Endothelial cell of umbilical vein (primary cell): Measurements from ENCODE around the gene ZNF628. TPM values are rescaled to one million over a fixed set of nuclear protein-coding genes. Genes with fewer than 3 reads are reported as not detected.

ENCODE experiments used
- BruUV-seq: library from RNA; stranded (reverse); fragments of 400-500 nt; replicated peaks from 2 replicates; lab custom pipeline; 2021; lab: Mats Ljungman, UMichigan
- CTCF ChIA-PET: fragments of 300-600, 350-600 bp; sonication (Branson Sonifier 250); formaldehyde crosslinking; loops from one replicate; lab custom pipeline; 2021; ENCODE audit warnings: antibody characterized with exemption, inconsistent platforms; lab: Charles Lee
- POLR2A ChIA-PET: fragments of 300-600, 350-600 bp; sonication (Branson Sonifier 250); formaldehyde crosslinking; loops from one replicate; lab custom pipeline; 2021; ENCODE audit warnings: antibody characterized with exemption, inconsistent platforms; lab: Charles Lee
- DNase-seq: peaks from one replicate; pipeline ENCODE4 v3.0.0-alpha.2; 2011; ENCODE audit warnings: low read depth, low spot score
- FAIRE-seq: peaks from 2 replicates; lab custom pipeline; 2011; peaks lifted over from hg19 to GRCh38; lab: Jason Lieb, UNC
- H2AFZ ChIP-seq: 2 replicates; pipeline ENCODE4 v1.6.0; 2012; ENCODE audit warnings: low read depth, low read length, control low read depth, inconsistent platforms
- H3K27ac ChIP-seq: 2 replicates; pipeline ENCODE4 v1.5.1; 2011; ENCODE audit warnings: low read depth, mild to moderate bottlenecking, control low read depth, low read length, moderate library complexity; ENCODE audit not compliant: insufficient read depth
- H3K27me3 ChIP-seq, 2 experiments: 2 replicates each; pipeline versions ENCODE4 v1.6.0 to v1.6.1; 2011; ENCODE audit warnings: low read length in 2 of 2, mixed read lengths in 1 of 2; ENCODE audit not compliant: control insufficient read depth in 2 of 2, insufficient read depth in 2 of 2
- H3K36me3 ChIP-seq, 2 experiments: 2 replicates in 1 of 2; 3 replicates in 1 of 2; pipeline ENCODE4 v1.5.1; 2011; ENCODE audit warnings: low read length in 2 of 2, mild to moderate bottlenecking in 1 of 2, moderate library complexity in 1 of 2; ENCODE audit not compliant: control insufficient read depth in 2 of 2, insufficient read depth in 2 of 2; ENCODE audit errors: extremely low read depth in 1 of 2
- H3K4me1 ChIP-seq: 3 replicates; pipeline ENCODE4 v1.5.1; 2011; ENCODE audit warnings: mild to moderate bottlenecking, low read length; ENCODE audit not compliant: control insufficient read depth, insufficient read depth; ENCODE audit errors: extremely low read depth
- H3K4me2 ChIP-seq: 2 replicates; pipeline ENCODE4 v1.6.1; 2011; ENCODE audit warnings: low read length, control low read depth, mixed read lengths; ENCODE audit not compliant: insufficient read depth
- H3K4me3 ChIP-seq, 3 experiments: fragments of 200-600 bp in 1 of 3; sonication (generic), shearing (Covaris generic) in 1 of 3; replicated peaks in 1 of 3; 2 replicates each; pipeline ENCODE4 v1.5.1; 2011 to 2016; ENCODE audit warnings: control low read depth in 3 of 3, low read length in 3 of 3, mild to moderate bottlenecking in 2 of 3, inconsistent platforms in 1 of 3, low read depth in 1 of 3, moderate library complexity in 1 of 3; ENCODE audit not compliant: insufficient read depth in 1 of 3
- H3K79me2 ChIP-seq: 2 replicates; pipeline ENCODE4 v1.6.0; 2012; ENCODE audit warnings: low read length, inconsistent platforms; ENCODE audit not compliant: control insufficient read depth, insufficient read depth
- H3K9ac ChIP-seq: replicated peaks from 2 replicates; pipeline ENCODE3; 2011; ENCODE audit warnings: low read length, control low read depth; ENCODE audit not compliant: insufficient read depth; ENCODE audit errors: extremely low read depth
- H3K9me1 ChIP-seq: replicated peaks from 3 replicates; pipeline ENCODE4 v1.6.0; 2011; ENCODE audit warnings: mild to moderate bottlenecking, low read length; ENCODE audit not compliant: control insufficient read depth, insufficient read depth; ENCODE audit errors: extremely low read depth
- H3K9me3 ChIP-seq: replicated peaks from 2 replicates; pipeline ENCODE4 v1.5.1; 2012; ENCODE audit warnings: low read length, inconsistent platforms; ENCODE audit not compliant: control insufficient read depth, insufficient read depth
- H4K20me1 ChIP-seq: replicated peaks from 2 replicates; pipeline ENCODE3; 2011; ENCODE audit warnings: mild to moderate bottlenecking, low read length; ENCODE audit not compliant: control insufficient read depth, insufficient read depth; ENCODE audit errors: extremely low read depth
- EZH2 ChIP-seq: IDR thresholded peaks from 2 replicates; pipeline ENCODE4 v1.6.1; 2012; ENCODE audit warnings: borderline replicate concordance, low read depth, mild to moderate bottlenecking, moderate library complexity, low read length, inconsistent platforms; ENCODE audit not compliant: severe bottlenecking
- FOS ChIP-seq: IDR thresholded peaks from 2 replicates; pipeline ENCODE4 v1.6.1; 2011; ENCODE audit warnings: mild to moderate bottlenecking, low read length, moderate library complexity, borderline replicate concordance; ENCODE audit not compliant: insufficient read depth
- GATA2 ChIP-seq: IDR thresholded peaks from 2 replicates; pipeline ENCODE4 v1.7.0; 2011; ENCODE audit warnings: low read depth, mild to moderate bottlenecking, moderate library complexity, mixed read lengths, low read length; ENCODE audit not compliant: insufficient read length, insufficient read depth
- JUN ChIP-seq: IDR thresholded peaks from 2 replicates; pipeline ENCODE4 v1.6.1; 2011; ENCODE audit warnings: borderline replicate concordance, low read depth; ENCODE audit not compliant: insufficient read length, insufficient read depth
- MYC ChIP-seq: IDR thresholded peaks from one replicate; pipeline ENCODE4 v1.6.1; 2011; ENCODE audit warnings: mild to moderate bottlenecking, low read depth, low read length
- POLR2A ChIP-seq: IDR thresholded peaks from 2 replicates; pipeline ENCODE4 v1.6.1; 2012; ENCODE audit warnings: low read depth, mild to moderate bottlenecking, control low read depth, low read length
- POLR2AphosphoS5 ChIP-seq: IDR thresholded peaks from 2 replicates; pipeline ENCODE4 v1.6.1; 2012; ENCODE audit warnings: low read depth, mild to moderate bottlenecking, control low read depth, low read length, moderate library complexity; ENCODE audit not compliant: insufficient read depth
- dilution Hi-C: fragments of 300-500 bp; cut with MboI; formaldehyde crosslinking; loops from one replicate; pipeline ENCODE4 v1.15.0; 2019; ENCODE audit warnings: low sequenced_read_pairs; ENCODE audit not compliant: extremely low pct_ligation_motif_present
- intact Hi-C: fragments of 100-400 bp; cut with micrococcal nuclease; formaldehyde crosslinking; loops from one replicate; pipeline ENCODE4 v1.10.0; 2022
- polyA plus RNA-seq, 4 experiments: library from polyadenylated mRNA; depleted of rRNA in 3 of 4; stranded (reverse) in 3 of 4; unstranded in 1 of 4; fragments of >200 nt; gene quantifications; 2 replicates each; pipeline versions ENCODE4 v1.2.1 to v1.2.3, GENCODE V29; 2011 to 2012; ENCODE audit warnings: missing spikeins in 1 of 4
- total RNA-seq: library from RNA; stranded (reverse); gene quantifications from 2 replicates; pipeline ENCODE4 v1.2.3, GENCODE V29; 2021
- TF ChIP-seq, protein P1 (sequence below), 2 donors: IDR thresholded peaks; 1 replicate in 1 of 2; 2 replicates in 1 of 2; pipeline ENCODE4 v1.5.1; 2011; ENCODE audit warnings: low read length in 2 of 2, mild to moderate bottlenecking in 2 of 2, moderate library complexity in 2 of 2, control low read depth in 1 of 2, inconsistent platforms in 1 of 2, low read depth in 1 of 2; ENCODE audit not compliant: insufficient read depth in 1 of 2; ENCODE audit errors: extremely low read depth in 1 of 2
- TF ChIP-seq, protein P2 (sequence below): IDR thresholded peaks from 2 replicates; pipeline ENCODE4 v1.6.1; 2011; ENCODE audit not compliant: insufficient read depth, insufficient read length

Gene ZNF628
- total and polyA plus RNA-seq, 2 donors (not counting 3 experiments of a cell fraction or from before 2014, with no cell fraction given), result 2.0 to 10.4 TPM

DNA sequence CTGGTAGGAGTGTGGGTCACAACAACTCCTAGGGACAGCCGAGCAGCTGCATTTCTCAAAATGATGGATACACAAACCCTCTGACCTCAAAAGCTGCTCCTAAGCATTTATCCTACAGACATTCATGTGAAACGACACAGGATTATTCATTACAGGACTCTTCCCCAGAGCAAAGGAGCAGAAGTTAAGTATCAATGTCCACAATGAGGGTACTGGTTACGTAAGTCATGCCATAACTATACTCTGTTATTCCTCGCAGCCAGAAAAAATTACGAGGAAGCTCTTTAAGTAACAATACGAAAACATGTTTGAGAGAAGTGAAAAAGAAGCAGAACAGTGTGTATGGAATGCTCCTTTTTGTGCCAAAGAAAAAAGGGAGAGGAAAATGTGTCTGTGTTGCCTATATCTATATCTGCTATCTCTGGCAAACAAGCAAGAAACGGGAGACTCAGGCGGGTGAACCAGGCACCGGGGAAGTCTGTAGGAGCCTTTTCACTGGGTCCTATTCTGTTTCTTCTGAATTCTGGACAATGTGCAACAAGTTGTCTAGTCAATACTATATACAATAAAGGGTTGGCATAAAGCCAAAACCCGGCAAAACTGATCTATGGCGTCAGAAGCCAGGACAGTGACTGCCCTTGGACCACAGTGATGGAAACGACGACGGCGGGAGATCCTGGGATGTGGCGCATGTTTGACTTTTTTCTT is 16.3 kb upstream of the ZNF628 start:
- TF ChIP-seq GATA2, result no peak
- TF ChIP-seq POLR2A, result no peak
- no peak for TF ChIP-seq MYC
- TF ChIP-seq FOS, result no peak
- TF ChIP-seq, protein P1, sequence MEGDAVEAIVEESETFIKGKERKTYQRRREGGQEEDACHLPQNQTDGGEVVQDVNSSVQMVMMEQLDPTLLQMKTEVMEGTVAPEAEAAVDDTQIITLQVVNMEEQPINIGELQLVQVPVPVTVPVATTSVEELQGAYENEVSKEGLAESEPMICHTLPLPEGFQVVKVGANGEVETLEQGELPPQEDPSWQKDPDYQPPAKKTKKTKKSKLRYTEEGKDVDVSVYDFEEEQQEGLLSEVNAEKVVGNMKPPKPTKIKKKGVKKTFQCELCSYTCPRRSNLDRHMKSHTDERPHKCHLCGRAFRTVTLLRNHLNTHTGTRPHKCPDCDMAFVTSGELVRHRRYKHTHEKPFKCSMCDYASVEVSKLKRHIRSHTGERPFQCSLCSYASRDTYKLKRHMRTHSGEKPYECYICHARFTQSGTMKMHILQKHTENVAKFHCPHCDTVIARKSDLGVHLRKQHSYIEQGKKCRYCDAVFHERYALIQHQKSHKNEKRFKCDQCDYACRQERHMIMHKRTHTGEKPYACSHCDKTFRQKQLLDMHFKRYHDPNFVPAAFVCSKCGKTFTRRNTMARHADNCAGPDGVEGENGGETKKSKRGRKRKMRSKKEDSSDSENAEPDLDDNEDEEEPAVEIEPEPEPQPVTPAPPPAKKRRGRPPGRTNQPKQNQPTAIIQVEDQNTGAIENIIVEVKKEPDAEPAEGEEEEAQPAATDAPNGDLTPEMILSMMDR (IDR thresholded peaks at IDR 0.05; ENCODE audit: extremely low read depth in 1 of 2, insufficient read depth in 1 of 2, low read depth in 1 of 2, low read length in 2 of 2), result no peak
- no peak for TF ChIP-seq JUN
- TF ChIP-seq POLR2AphosphoS5, result no peak
- no peak for TF ChIP-seq EZH2
- TF ChIP-seq, protein P2, sequence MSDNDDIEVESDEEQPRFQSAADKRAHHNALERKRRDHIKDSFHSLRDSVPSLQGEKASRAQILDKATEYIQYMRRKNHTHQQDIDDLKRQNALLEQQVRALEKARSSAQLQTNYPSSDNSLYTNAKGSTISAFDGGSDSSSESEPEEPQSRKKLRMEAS, result no peak
- Histone ChIP-seq H3K27me3 (no peaks in the 10 kb centered on the region), H2AFZ (no peak overlapping the region), H3K9ac (no peak overlapping the region), H3K79me2 (no peaks in the 10 kb centered on the region), H3K36me3 (peaks cover 0 to 3% of the 10 kb centered on the region in 2 experiments), H3K9me3 (no peaks in the 10 kb centered on the region), H3K27ac (no peak overlapping the region), H3K4me3 (peak overlapping the region in 1 of 3 experiments; percentile 70), H3K4me1 (peaks cover 13% of the 10 kb centered on the region), H3K9me1 (no peaks in the 10 kb centered on the region), H4K20me1 (no peaks in the 10 kb centered on the region), H3K4me2 (peak overlapping the region; percentile 74)
- ChIA-PET CTCF (interaction anchor here (1.8 to 2.5 kb wide), 2 partner anchors 8 to 319 kb away, joined by 6 to 10 read pairs; no protein-coding TSS in a partner anchor), POLR2A (no interaction called here)
- peak; percentile 46 for DNase-seq
- intact Hi-C loops, result loop anchor here (2.0 to 5.0 kb wide), 3 partner anchors 51 to 147 kb away; partner anchors contain the start of genes RPL28, TMEM238 and ZNF865
- no peak for FAIRE-seq
- dilution Hi-C loops, result no loop called here
- BruUV-seq, result no TSS peak
